ENCODE data around the gene NOP9. TPM values are rescaled to one million over a fixed set of nuclear protein-coding genes. Genes with fewer than 3 reads are reported as not detected.
A peak's percentile ranks its signal among the peaks of the same experiment; 100 is the strongest.

NOP9 gene
- total RNA-seq, 1 donor from 2014 or later: 22.4 TPM

- Histone ChIP-seq H3K9ac (ENCODE audit: low read depth in 1 of 3, low read length in 3 of 3) (no peak overlapping the region), H3K27me3 (ENCODE audit: control insufficient read depth in 3 of 3, insufficient read depth in 3 of 3, low read length in 3 of 3) (peaks cover 20 to 48% (median 42%) of the 10 kb centered on the region in 3 donors), H3K4me3 (ENCODE audit: low read length in 3 of 3) (no peak overlapping the region), H3K9me3 (ENCODE audit: control insufficient read depth in 3 of 3, low read length in 3 of 3) (peaks cover 0 to 2% (median 0%) of the 10 kb centered on the region in 3 donors), H3K36me3 (ENCODE audit: control insufficient read depth in 3 of 3, insufficient read depth in 3 of 3, low read length in 3 of 3) (peaks cover 0 to 2% (median under 1%) of the 10 kb centered on the region in 3 donors), H3K27ac (ENCODE audit: low read depth, low read length) (no peak overlapping the region), H3K4me1 (ENCODE audit: control insufficient read depth in 3 of 3, insufficient read depth in 3 of 3, low read length in 3 of 3) (peaks cover 39 to 67% (median 47%) of the 10 kb centered on the region in 3 donors)
These were observed 14.9 kb downstream of the NOP9 start for GRCh38 chr14:24314377-24315193.

DNA sequence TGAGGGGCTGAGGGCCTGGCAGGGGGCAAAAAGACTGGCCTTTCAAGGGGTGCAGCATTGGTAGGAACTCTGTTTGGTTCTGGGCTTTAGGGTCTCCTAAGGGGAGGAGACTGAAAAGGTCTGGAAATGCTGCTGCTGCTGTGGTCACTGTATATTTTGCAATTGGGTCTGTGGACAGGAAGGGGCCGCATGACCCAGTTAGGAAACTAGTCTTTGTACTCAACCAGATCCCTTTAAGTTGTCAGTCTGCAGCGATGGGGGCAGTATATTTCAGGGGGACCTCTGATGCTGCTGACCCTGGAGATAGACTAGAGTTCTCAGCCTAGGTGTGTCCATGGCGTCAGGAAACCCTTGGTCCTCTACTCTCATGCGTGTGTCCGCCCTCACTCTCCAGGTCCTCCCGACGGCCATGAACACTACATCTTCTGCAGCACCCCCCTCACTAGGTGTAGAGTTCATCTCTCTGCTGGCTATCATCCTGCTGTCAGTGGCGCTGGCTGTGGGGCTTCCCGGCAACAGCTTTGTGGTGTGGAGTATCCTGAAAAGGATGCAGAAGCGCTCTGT lies 15.7 kb downstream of the NOP9 start:
- peaks cover 24 to 50% (median 46%) of the 10 kb centered on the region in 3 donors for H3K27me3 ChIP-seq (ENCODE audit: control insufficient read depth in 3 of 3, insufficient read depth in 3 of 3, low read length in 3 of 3)
- peaks cover 0 to 3% (median 2%) of the 10 kb centered on the region in 3 donors for H3K36me3 ChIP-seq (ENCODE audit: control insufficient read depth in 3 of 3, insufficient read depth in 3 of 3, low read length in 3 of 3)
- peaks cover 0 to 2% (median 0%) of the 10 kb centered on the region in 3 donors for H3K9me3 ChIP-seq (ENCODE audit: control insufficient read depth in 3 of 3, low read length in 3 of 3)
- no peak overlapping the region for H3K9ac ChIP-seq (ENCODE audit: low read depth in 1 of 3, low read length in 3 of 3)
- H3K4me1 ChIP-seq (ENCODE audit: control insufficient read depth in 3 of 3, insufficient read depth in 3 of 3, low read length in 3 of 3): peaks cover 31 to 60% (median 40%) of the 10 kb centered on the region in 3 donors
- peak overlapping the region; percentile 60 for H3K27ac ChIP-seq (ENCODE audit: low read depth, low read length)
- H3K4me3 ChIP-seq (ENCODE audit: low read length in 3 of 3): no peak overlapping the region

DNA sequence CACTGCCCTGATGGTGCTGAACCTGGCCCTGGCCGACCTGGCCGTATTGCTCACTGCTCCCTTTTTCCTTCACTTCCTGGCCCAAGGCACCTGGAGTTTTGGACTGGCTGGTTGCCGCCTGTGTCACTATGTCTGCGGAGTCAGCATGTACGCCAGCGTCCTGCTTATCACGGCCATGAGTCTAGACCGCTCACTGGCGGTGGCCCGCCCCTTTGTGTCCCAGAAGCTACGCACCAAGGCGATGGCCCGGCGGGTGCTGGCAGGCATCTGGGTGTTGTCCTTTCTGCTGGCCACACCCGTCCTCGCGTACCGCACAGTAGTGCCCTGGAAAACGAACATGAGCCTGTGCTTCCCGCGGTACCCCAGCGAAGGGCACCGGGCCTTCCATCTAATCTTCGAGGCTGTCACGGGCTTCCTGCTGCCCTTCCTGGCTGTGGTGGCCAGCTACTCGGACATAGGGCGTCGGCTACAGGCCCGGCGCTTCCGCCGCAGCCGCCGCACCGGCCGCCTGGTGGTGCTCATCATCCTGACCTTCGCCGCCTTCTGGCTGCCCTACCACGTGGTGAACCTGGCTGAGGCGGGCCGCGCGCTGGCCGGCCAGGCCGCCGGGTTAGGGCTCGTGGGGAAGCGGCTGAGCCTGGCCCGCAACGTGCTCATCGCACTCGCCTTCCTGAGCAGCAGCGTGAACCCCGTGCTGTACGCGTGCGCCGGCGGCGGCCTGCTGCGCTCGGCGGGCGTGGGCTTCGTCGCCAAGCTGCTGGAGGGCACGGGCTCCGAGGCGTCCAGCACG lies 16.4 kb downstream of the NOP9 start:
- Histone ChIP-seq H3K27ac (ENCODE audit: low read depth, low read length) (peak overlapping the region; percentile 60), H3K4me3 (ENCODE audit: low read length in 3 of 3) (peak overlapping the region in 1 of 3 donors; percentile 58), H3K9ac (ENCODE audit: low read depth in 1 of 3, low read length in 3 of 3) (peak overlapping the region in 1 of 3 donors; percentile 45), H3K36me3 (ENCODE audit: control insufficient read depth in 3 of 3, insufficient read depth in 3 of 3, low read length in 3 of 3) (peaks cover 0 to 3% (median 2%) of the 10 kb centered on the region in 3 donors), H3K9me3 (ENCODE audit: control insufficient read depth in 3 of 3, low read length in 3 of 3) (peaks cover 0 to 2% (median 0%) of the 10 kb centered on the region in 3 donors), H3K27me3 (ENCODE audit: control insufficient read depth in 3 of 3, insufficient read depth in 3 of 3, low read length in 3 of 3) (peaks cover 24 to 50% (median 46%) of the 10 kb centered on the region in 3 donors), H3K4me1 (ENCODE audit: control insufficient read depth in 3 of 3, insufficient read depth in 3 of 3, low read length in 3 of 3) (peaks cover 26 to 53% (median 35%) of the 10 kb centered on the region in 3 donors)

- peaks cover 0 to 3% (median 2%) of the 10 kb centered on the region in 3 donors for H3K36me3 ChIP-seq (ENCODE audit: control insufficient read depth in 3 of 3, insufficient read depth in 3 of 3, low read length in 3 of 3)
- no peak overlapping the region for H3K27ac ChIP-seq (ENCODE audit: low read depth, low read length)
- H3K4me1 ChIP-seq (ENCODE audit: control insufficient read depth in 3 of 3, insufficient read depth in 3 of 3, low read length in 3 of 3): peaks cover 26 to 48% (median 30%) of the 10 kb centered on the region in 3 donors
- peak overlapping the region in 1 of 3 donors; percentile 58 for H3K4me3 ChIP-seq (ENCODE audit: low read length in 3 of 3)
- peak overlapping the region in 1 of 3 donors; percentile 45 for H3K9ac ChIP-seq (ENCODE audit: low read depth in 1 of 3, low read length in 3 of 3)
- H3K27me3 ChIP-seq (ENCODE audit: control insufficient read depth in 3 of 3, insufficient read depth in 3 of 3, low read length in 3 of 3): peaks cover 24 to 50% (median 46%) of the 10 kb centered on the region in 3 donors
- H3K9me3 ChIP-seq (ENCODE audit: control insufficient read depth in 3 of 3, low read length in 3 of 3): peaks cover 0 to 2% (median 0%) of the 10 kb centered on the region in 3 donors
These were observed 16.9 kb downstream of the NOP9 start for GRCh38 chr14:24316597-24316950.

- H3K4me3 ChIP-seq (ENCODE audit: low read length in 3 of 3): no peak overlapping the region
- H3K36me3 ChIP-seq (ENCODE audit: control insufficient read depth in 3 of 3, insufficient read depth in 3 of 3, low read length in 3 of 3): peaks cover 0 to 3% (median 2%) of the 10 kb centered on the region in 3 donors
- H3K27me3 ChIP-seq (ENCODE audit: control insufficient read depth in 3 of 3, insufficient read depth in 3 of 3, low read length in 3 of 3): peaks cover 24 to 50% (median 46%) of the 10 kb centered on the region in 3 donors
- peaks cover 20 to 41% (median 27%) of the 10 kb centered on the region in 3 donors for H3K4me1 ChIP-seq (ENCODE audit: control insufficient read depth in 3 of 3, insufficient read depth in 3 of 3, low read length in 3 of 3)
- no peak overlapping the region for H3K27ac ChIP-seq (ENCODE audit: low read depth, low read length)
- H3K9me3 ChIP-seq (ENCODE audit: control insufficient read depth in 3 of 3, low read length in 3 of 3): peaks cover 0 to 2% (median 0%) of the 10 kb centered on the region in 3 donors
- no peak overlapping the region for H3K9ac ChIP-seq (ENCODE audit: low read depth in 1 of 3, low read length in 3 of 3)
These were observed 17.7 kb downstream of the NOP9 start for GRCh38 chr14:24317141-24317928.

- no peaks in the 10 kb centered on the region for H3K9me3 ChIP-seq (ENCODE audit: control insufficient read depth in 3 of 3, low read length in 3 of 3)
- no peak overlapping the region for H3K27ac ChIP-seq (ENCODE audit: low read depth, low read length)
- no peak overlapping the region for H3K9ac ChIP-seq (ENCODE audit: low read depth in 1 of 3, low read length in 3 of 3)
- H3K4me1 ChIP-seq (ENCODE audit: control insufficient read depth in 3 of 3, insufficient read depth in 3 of 3, low read length in 3 of 3): peaks cover 0 to 4% (median 3%) of the 10 kb centered on the region in 3 donors
- no peak overlapping the region for H3K4me3 ChIP-seq (ENCODE audit: low read length in 3 of 3)
- peaks cover 0 to 8% (median 7%) of the 10 kb centered on the region in 3 donors for H3K36me3 ChIP-seq (ENCODE audit: control insufficient read depth in 3 of 3, insufficient read depth in 3 of 3, low read length in 3 of 3)
- H3K27me3 ChIP-seq (ENCODE audit: control insufficient read depth in 3 of 3, insufficient read depth in 3 of 3, low read length in 3 of 3): peaks cover 23 to 32% (median 31%) of the 10 kb centered on the region in 3 donors
These were observed 21.7 kb downstream of the NOP9 start for GRCh38 chr14:24321212-24321975.

DNA sequence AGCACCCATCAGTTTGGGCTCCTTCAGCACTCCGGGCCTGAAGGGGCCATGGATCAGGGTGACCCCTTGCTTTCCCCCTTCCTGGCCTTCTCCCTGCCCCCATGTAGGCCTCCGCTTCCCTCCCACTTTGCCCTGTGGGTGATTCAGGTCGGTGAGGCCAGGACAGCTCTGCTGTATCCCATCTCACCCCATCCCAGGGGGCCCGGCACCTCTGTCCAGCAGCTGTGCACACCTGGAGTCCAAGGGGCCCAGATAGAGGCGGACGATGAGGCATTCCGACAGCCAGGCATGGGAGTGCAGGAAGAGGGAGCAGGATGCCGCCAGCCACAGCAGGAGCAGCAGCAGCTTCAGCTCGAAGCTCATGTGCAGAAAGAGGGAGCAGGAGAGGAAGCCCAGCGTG lies 23.0 kb downstream of the NOP9 start:
- no peaks in the 10 kb centered on the region for H3K9me3 ChIP-seq (ENCODE audit: control insufficient read depth in 3 of 3, low read length in 3 of 3)
- H3K36me3 ChIP-seq (ENCODE audit: control insufficient read depth in 3 of 3, insufficient read depth in 3 of 3, low read length in 3 of 3): peaks cover 0 to 8% (median 7%) of the 10 kb centered on the region in 3 donors

DNA sequence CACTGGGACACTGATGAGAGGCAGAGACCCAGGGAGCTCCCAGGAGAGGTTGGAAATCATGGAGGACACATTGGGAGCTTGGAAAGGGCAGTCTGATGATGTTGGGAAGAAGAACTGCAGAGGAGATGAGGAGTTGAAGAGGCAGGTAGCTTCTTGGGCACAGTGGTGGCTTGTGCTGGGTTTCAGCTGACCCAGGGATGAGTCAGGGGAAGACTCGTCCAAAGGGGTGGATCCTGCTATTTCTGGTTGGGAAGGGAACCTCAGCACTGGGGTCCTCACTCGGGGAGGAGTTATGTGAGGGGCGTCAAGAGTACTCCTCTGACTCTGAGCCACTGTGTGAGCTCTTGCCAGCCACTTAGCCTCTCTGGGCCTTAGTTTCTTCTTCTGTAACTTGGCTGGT lies 23.7 kb downstream of the NOP9 start:
- Histone ChIP-seq H3K9me3 (ENCODE audit: control insufficient read depth in 3 of 3, low read length in 3 of 3) (no peaks in the 10 kb centered on the region), H3K9ac (ENCODE audit: low read depth in 1 of 3, low read length in 3 of 3) (no peak overlapping the region), H3K4me3 (ENCODE audit: low read length in 3 of 3) (no peak overlapping the region), H3K27me3 (ENCODE audit: control insufficient read depth in 3 of 3, insufficient read depth in 3 of 3, low read length in 3 of 3) (peaks cover 13 to 16% (median 15%) of the 10 kb centered on the region in 3 donors), H3K4me1 (ENCODE audit: control insufficient read depth in 3 of 3, insufficient read depth in 3 of 3, low read length in 3 of 3) (peaks cover 0 to 4% (median 0%) of the 10 kb centered on the region in 3 donors), H3K27ac (ENCODE audit: low read depth, low read length) (no peak overlapping the region), H3K36me3 (ENCODE audit: control insufficient read depth in 3 of 3, insufficient read depth in 3 of 3, low read length in 3 of 3) (peaks cover 0 to 8% (median 7%) of the 10 kb centered on the region in 3 donors)

More for the DNA sequence above, 23.0 kb downstream of the NOP9 start:
- no peak overlapping the region for H3K9ac ChIP-seq (ENCODE audit: low read depth in 1 of 3, low read length in 3 of 3)
- no peak overlapping the region for H3K4me3 ChIP-seq (ENCODE audit: low read length in 3 of 3)
- H3K27me3 ChIP-seq (ENCODE audit: control insufficient read depth in 3 of 3, insufficient read depth in 3 of 3, low read length in 3 of 3): peaks cover 19 to 20% (median 20%) of the 10 kb centered on the region in 3 donors
- peaks cover 0 to 4% (median 0%) of the 10 kb centered on the region in 3 donors for H3K4me1 ChIP-seq (ENCODE audit: control insufficient read depth in 3 of 3, insufficient read depth in 3 of 3, low read length in 3 of 3)
- H3K27ac ChIP-seq (ENCODE audit: low read depth, low read length): no peak overlapping the region

Data from skeletal muscle tissue (tissue), 4 donors.